ENCODE results near the gene DYNLRB2.

The DYNLRB2 gene

GRCh38 chr16:80564394-80564793 lies 23.6 kb downstream of the DYNLRB2 start:
- no peak overlapping the region for H3K27ac Mint-ChIP-seq
- H3K36me3 Mint-ChIP-seq (ENCODE audit: low read depth), result no peaks in the 10 kb centered on the region
- intact Hi-C loops (cut with micrococcal nuclease), result no loop called here
- no peak overlapping the region for H3K4me3 Mint-ChIP-seq
- H3K4me1 Mint-ChIP-seq (ENCODE audit: low read depth), result no peaks in the 10 kb centered on the region
- no peaks in the 10 kb centered on the region for H3K9me3 Mint-ChIP-seq
- peaks cover 17% of the 10 kb centered on the region for H3K27me3 Mint-ChIP-seq

DNA sequence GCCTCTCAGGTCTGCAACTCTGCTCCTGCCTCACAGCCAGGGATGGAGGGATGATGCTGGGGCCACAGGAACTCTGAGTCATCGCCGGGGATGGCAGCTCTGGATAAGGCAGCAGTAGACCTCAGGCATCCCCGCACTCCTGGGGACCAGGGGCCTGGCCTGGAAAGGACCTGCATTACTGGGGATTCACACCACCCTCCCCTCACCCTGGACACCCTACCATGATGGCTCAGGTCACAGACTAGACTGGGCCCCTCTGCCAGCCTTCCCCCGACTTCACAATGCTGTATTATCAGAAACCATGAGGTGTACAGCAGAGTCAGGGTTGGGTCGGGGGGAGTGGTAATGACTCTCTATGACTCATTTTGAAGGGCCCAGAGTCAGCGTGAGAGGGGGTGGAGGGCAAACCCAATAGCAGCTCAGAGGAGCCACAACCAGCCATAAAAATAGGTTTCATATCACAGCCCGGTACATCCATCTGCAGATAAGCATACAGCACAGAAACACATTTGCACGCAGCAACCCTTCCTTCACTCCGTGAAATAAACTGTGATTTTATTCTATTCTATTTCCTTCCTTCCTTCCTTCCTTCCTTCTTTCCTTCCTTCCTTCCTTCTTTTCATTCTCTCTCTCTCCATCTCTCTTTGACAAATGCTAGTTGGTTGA lies 28.8 kb downstream of the DYNLRB2 start:
- intact Hi-C loops (cut with micrococcal nuclease), result no loop called here
- Mint-ChIP-seq H3K36me3 (ENCODE audit: low read depth) (no peaks in the 10 kb centered on the region), H3K9me3 (peaks cover 7% of the 10 kb centered on the region), H3K27ac (no peak overlapping the region), H3K4me1 (ENCODE audit: low read depth) (peaks cover 11% of the 10 kb centered on the region), H3K4me3 (no peak overlapping the region), H3K27me3 (peaks cover 25% of the 10 kb centered on the region)

DNA sequence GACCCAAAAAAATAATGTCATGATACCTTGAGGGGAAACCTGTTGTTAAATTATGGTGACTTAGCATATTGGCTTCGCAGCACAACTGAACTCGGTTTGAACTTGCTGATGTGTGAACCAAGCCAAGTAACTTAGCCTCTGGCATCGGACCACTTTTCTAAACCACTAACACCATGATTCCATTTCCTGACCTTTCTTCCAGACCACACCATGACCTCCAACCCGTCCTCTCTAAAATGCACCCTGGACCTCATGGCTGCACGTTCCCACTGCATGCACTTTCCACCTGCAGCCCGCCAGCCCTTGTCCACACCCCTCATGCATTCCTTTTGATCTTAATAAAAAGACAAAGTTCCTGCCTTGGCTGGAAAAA lies 29.3 kb downstream of the DYNLRB2 start:
- intact Hi-C loops (cut with micrococcal nuclease), result no loop called here
- H3K27me3 Mint-ChIP-seq, result peaks cover 21% of the 10 kb centered on the region
- peaks cover 7% of the 10 kb centered on the region for H3K9me3 Mint-ChIP-seq
- H3K27ac Mint-ChIP-seq, result no peak overlapping the region
- H3K36me3 Mint-ChIP-seq (ENCODE audit: low read depth), result no peaks in the 10 kb centered on the region
- H3K4me1 Mint-ChIP-seq (ENCODE audit: low read depth), result peaks cover 11% of the 10 kb centered on the region
- no peak overlapping the region for H3K4me3 Mint-ChIP-seq

- intact Hi-C loops (cut with micrococcal nuclease), result no loop called here
- H3K27me3 Mint-ChIP-seq, result peaks cover 19% of the 10 kb centered on the region
- H3K4me3 Mint-ChIP-seq, result no peak overlapping the region
- peaks cover 11% of the 10 kb centered on the region for H3K4me1 Mint-ChIP-seq (ENCODE audit: low read depth)
- peaks cover 7% of the 10 kb centered on the region for H3K9me3 Mint-ChIP-seq
- H3K36me3 Mint-ChIP-seq (ENCODE audit: low read depth), result no peaks in the 10 kb centered on the region
- no peak overlapping the region for H3K27ac Mint-ChIP-seq
These were observed 32.9 kb downstream of the DYNLRB2 start for GRCh38 chr16:80573700-80574120.

DNA sequence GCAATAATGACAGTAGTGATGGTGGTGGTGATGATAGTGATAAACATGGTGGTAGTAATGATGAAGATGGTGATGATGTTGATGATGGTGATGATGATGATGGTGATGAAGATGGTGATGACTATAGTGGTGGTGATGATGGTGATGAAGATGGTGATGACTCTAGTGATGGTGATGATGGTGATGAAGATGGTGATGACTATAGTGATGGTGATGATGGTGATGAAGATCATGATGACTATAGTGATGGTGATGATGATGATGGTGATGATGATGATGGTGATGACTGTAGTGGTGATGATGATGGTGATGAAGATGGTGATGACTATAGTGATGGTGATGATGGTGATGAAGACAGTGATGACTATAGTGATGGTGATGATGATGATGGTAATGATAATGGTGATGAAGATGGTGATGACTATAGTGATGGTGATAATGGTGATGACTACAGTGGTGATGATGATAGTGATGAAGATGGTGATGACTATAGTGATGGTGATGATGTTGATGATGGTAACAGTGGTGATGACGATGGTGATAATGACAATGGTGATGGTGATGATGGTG lies 35.6 kb downstream of the DYNLRB2 start:
- H3K4me1 Mint-ChIP-seq (ENCODE audit: low read depth), result peaks cover 8% of the 10 kb centered on the region
- no peaks in the 10 kb centered on the region for H3K36me3 Mint-ChIP-seq (ENCODE audit: low read depth)
- H3K27ac Mint-ChIP-seq, result no peak overlapping the region
- H3K9me3 Mint-ChIP-seq, result peaks cover 8% of the 10 kb centered on the region
- H3K27me3 Mint-ChIP-seq, result peaks cover 19% of the 10 kb centered on the region
- intact Hi-C loops (cut with micrococcal nuclease), result no loop called here
- H3K4me3 Mint-ChIP-seq, result no peak overlapping the region

GRCh38 chr16:80577485-80578280 lies 36.9 kb downstream of the DYNLRB2 start:
- intact Hi-C loops (cut with micrococcal nuclease), result no loop called here
- Mint-ChIP-seq H3K27ac (no peak overlapping the region), H3K27me3 (peaks cover 13% of the 10 kb centered on the region), H3K4me1 (ENCODE audit: low read depth) (peaks cover 9% of the 10 kb centered on the region), H3K9me3 (peaks cover 10% of the 10 kb centered on the region), H3K36me3 (ENCODE audit: low read depth) (no peaks in the 10 kb centered on the region), H3K4me3 (no peak overlapping the region)

DNA sequence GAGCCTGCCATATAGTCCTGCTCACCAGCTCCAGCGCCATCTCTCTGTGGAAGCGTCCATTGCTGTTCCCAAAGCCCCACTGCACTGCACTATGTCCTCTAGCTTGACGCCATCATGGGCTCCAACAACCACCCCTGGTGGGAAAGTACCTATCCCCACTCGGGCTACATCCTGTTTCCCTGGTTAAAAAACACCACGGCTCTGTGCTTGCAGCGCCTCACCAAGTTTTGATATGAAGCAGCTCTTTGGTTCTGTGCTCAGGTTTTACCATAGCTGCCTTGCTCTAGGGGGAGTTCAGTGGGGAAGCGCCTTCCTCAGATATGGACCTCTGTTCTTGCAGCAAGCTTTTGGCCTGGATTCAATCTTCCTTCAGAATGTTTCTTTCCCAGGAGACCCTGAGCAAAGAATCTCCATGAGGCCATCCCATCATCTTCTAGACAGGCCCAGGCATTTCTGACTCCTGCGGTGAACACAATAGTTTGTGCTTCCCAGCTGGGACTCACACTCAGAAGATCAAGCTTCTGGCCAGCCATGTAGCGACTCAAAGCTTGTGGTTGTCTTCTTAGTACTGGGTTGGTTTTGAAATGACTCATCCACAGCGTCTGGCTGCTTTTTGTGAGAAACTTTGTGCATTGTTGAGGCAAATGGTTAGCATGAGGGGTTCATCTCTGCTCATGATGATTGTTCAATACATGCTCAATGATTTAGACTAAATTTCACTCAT lies 39.5 kb downstream of the DYNLRB2 start:
- H3K4me3 Mint-ChIP-seq, result no peak overlapping the region
- no peaks in the 10 kb centered on the region for H3K36me3 Mint-ChIP-seq (ENCODE audit: low read depth)
- no peak overlapping the region for H3K27ac Mint-ChIP-seq
- peaks cover 14% of the 10 kb centered on the region for H3K27me3 Mint-ChIP-seq
- H3K9me3 Mint-ChIP-seq, result peaks cover 29% of the 10 kb centered on the region
- H3K4me1 Mint-ChIP-seq (ENCODE audit: low read depth), result peaks cover 30% of the 10 kb centered on the region
- intact Hi-C loops (cut with micrococcal nuclease), result loop anchor here (10.0 kb wide), 1 partner anchor 75 kb away; no protein-coding TSS in a partner anchor

DNA sequence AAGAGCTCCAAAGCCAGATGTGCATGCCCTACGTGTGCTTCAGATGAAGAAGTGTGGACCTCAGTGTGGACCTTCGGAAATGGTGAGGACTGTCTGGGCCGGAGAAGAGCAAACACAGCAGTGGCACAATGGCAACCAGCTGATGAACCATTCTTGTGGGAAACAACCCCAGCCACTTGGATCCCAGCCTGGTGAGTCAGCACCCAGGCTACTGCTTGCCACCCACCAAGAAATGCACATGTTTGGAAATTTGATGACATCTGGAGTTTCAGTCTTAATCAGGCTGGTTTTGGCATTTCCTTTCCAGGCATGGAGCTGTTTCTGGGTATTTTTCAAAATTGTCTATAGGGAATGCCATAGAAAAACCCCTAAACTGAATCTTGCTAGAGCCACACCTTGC lies 42.7 kb downstream of the DYNLRB2 start:
- Mint-ChIP-seq H3K4me1 (ENCODE audit: low read depth) (peaks cover 46% of the 10 kb centered on the region), H3K9me3 (peaks cover 29% of the 10 kb centered on the region), H3K27ac (peak overlapping the region; percentile 83), H3K36me3 (ENCODE audit: low read depth) (no peaks in the 10 kb centered on the region), H3K4me3 (no peak overlapping the region), H3K27me3 (peaks cover 11% of the 10 kb centered on the region)
- intact Hi-C loops (cut with micrococcal nuclease), result loop anchor here (10.0 kb wide), 1 partner anchor 71 kb away; no protein-coding TSS in a partner anchor

- intact Hi-C loops (cut with micrococcal nuclease), result loop anchor here (10.0 kb wide), 1 partner anchor 69 kb away; no protein-coding TSS in a partner anchor
- Mint-ChIP-seq H3K27ac (no peak overlapping the region), H3K27me3 (peaks cover 9% of the 10 kb centered on the region), H3K36me3 (ENCODE audit: low read depth) (no peaks in the 10 kb centered on the region), H3K4me1 (ENCODE audit: low read depth) (peaks cover 44% of the 10 kb centered on the region), H3K4me3 (no peak overlapping the region), H3K9me3 (peaks cover 29% of the 10 kb centered on the region)
These were observed 45.0 kb downstream of the DYNLRB2 start for GRCh38 chr16:80585764-80586163.

- intact Hi-C loops (cut with micrococcal nuclease), result loop anchor here (10.0 kb wide), 1 partner anchor 68 kb away; no protein-coding TSS in a partner anchor
- H3K27me3 Mint-ChIP-seq, result peaks cover 5% of the 10 kb centered on the region
- H3K4me1 Mint-ChIP-seq (ENCODE audit: low read depth), result peaks cover 38% of the 10 kb centered on the region
- peaks cover 22% of the 10 kb centered on the region for H3K9me3 Mint-ChIP-seq
- H3K4me3 Mint-ChIP-seq, result no peak overlapping the region
- no peaks in the 10 kb centered on the region for H3K36me3 Mint-ChIP-seq (ENCODE audit: low read depth)
- peak overlapping the region; percentile 62 for H3K27ac Mint-ChIP-seq
These were observed 45.7 kb downstream of the DYNLRB2 start for GRCh38 chr16:80586476-80586875.

DNA sequence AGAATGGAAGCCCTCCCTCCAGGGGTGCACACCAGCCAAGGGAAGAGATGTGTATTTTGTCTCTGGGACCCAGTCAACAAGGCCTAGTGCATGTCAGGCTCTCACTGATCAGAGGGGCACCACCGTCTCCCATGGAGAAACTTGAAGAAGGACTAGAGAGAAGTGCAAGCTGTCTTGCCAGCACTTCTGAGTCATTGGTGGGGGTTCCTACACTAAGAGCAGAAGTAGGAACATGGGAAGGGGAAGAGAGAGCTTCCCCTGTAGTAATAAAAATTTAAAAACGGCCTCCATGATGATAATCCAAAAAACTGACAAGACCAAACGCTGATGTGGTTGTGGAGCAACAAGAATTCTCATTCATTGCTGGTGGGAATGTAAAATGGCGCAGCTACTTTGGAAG lies 46.3 kb downstream of the DYNLRB2 start:
- no peak overlapping the region for H3K4me3 Mint-ChIP-seq
- peak overlapping the region; percentile 62 for H3K27ac Mint-ChIP-seq
- no peaks in the 10 kb centered on the region for H3K36me3 Mint-ChIP-seq (ENCODE audit: low read depth)
- H3K9me3 Mint-ChIP-seq, result peaks cover 20% of the 10 kb centered on the region
- peaks cover 38% of the 10 kb centered on the region for H3K4me1 Mint-ChIP-seq (ENCODE audit: low read depth)
- H3K27me3 Mint-ChIP-seq, result peaks cover 5% of the 10 kb centered on the region
- intact Hi-C loops (cut with micrococcal nuclease), result loop anchor here (10.0 kb wide), 1 partner anchor 68 kb away; no protein-coding TSS in a partner anchor

DNA sequence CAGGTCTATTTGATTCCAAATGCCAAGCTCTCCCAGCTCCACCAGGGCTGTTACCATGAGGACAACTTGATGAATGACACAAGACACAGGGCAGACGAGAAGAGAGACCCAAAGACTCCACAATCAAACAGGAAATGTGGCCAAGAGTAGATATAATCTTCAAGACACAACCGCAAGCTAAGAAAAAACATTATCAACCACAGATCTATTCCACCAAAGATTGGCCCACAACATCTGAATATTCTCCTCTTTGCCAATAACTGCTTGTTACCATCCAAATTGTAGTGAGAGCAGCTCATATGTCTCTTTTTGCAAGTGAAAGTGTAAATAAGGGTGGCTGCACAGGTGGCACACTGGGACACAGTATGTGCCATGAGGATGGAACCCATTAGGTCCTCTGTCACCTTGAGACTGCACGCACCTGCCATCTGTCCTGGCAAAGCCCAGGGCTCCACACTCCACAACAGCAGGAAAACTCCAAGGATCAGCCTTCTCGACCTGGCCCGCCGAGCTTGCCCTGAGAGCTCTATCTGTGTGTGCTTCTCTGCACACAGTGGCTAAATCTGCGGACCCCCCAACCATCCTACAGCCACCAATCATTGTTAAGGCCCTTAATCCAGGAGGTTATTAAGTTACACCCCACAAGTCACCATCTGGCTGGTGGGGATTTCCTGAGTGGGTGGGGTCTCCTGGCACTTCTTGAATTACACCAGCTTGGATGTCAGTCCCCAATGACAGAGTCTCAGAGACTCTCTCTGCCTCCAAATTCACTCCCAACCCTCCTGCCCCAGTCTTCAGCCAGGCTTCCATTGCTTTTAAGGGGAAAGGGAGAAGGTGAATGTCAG lies 50.5 kb downstream of the DYNLRB2 start:
- no peaks in the 10 kb centered on the region for H3K36me3 Mint-ChIP-seq (ENCODE audit: low read depth)
- peaks cover 14% of the 10 kb centered on the region for H3K4me1 Mint-ChIP-seq (ENCODE audit: low read depth)
- H3K27me3 Mint-ChIP-seq, result peaks cover 6% of the 10 kb centered on the region
- no peak overlapping the region for H3K4me3 Mint-ChIP-seq
- H3K9me3 Mint-ChIP-seq, result peaks cover 6% of the 10 kb centered on the region
- H3K27ac Mint-ChIP-seq, result no peak overlapping the region
- intact Hi-C loops (cut with micrococcal nuclease), result no loop called here

GRCh38 chr16:80592273-80592672 lies 51.5 kb downstream of the DYNLRB2 start:
- no peak overlapping the region for H3K4me3 Mint-ChIP-seq
- peaks cover 6% of the 10 kb centered on the region for H3K27me3 Mint-ChIP-seq
- intact Hi-C loops (cut with micrococcal nuclease), result no loop called here
- H3K36me3 Mint-ChIP-seq (ENCODE audit: low read depth), result no peaks in the 10 kb centered on the region
- H3K27ac Mint-ChIP-seq, result no peak overlapping the region
- peaks cover 4% of the 10 kb centered on the region for H3K4me1 Mint-ChIP-seq (ENCODE audit: low read depth)
- peaks cover 16% of the 10 kb centered on the region for H3K9me3 Mint-ChIP-seq
